K562 (cell line): ENCODE data around the gene CALML3. TPM values are rescaled to one million over a fixed set of nuclear protein-coding genes. Genes with fewer than 3 reads are reported as not detected.

ENCODE experiments used
- ATAC-seq: fragments of 200-7000 bp; cut with Tn5 transposase; 3 replicates; pipeline ENCODE4 v1.9.1; 2020; ENCODE audit warnings: moderate library complexity
- BruUV-seq: library from RNA; stranded (reverse); fragments of 400-500 nt; replicated peaks from 2 replicates; lab custom pipeline; 2021; lab: Mats Ljungman, UMichigan
- CTCF ChIA-PET: fragments of 300-600 bp; formaldehyde crosslinking; extraction: SDS; loops from one replicate; lab custom pipeline; 2021; ENCODE audit warnings: low intra/inter-chr PET ratio; lab: Yijun Ruan, JAX
- POLR2A ChIA-PET: fragments of 300-600, 350-650 bp; sonication (Branson Sonifier 250); formaldehyde crosslinking; extraction: SDS; loops from one replicate; lab custom pipeline; 2021; ENCODE audit warnings: antibody characterized with exemption, inconsistent platforms; lab: Yijun Ruan, JAX
- DNase-seq, 4 experiments: peaks; one replicate each; pipeline versions ENCODE4 v3.0.0 to v3.0.0-alpha.2; 2011 to 2018; ENCODE audit warnings: low spot score in 3 of 4, mixed read lengths in 3 of 4; ENCODE audit errors: extremely low read depth in 1 of 4
- FAIRE-seq: peaks from 2 replicates; lab custom pipeline; 2011; peaks lifted over from hg19 to GRCh38; lab: Jason Lieb, UNC
- H2AFZ ChIP-seq: 2 replicates; pipeline ENCODE4 v1.6.0; 2011; ENCODE audit warnings: low read depth, low read length, control low read depth, inconsistent platforms
- H3K27ac ChIP-seq: fragments of 200-600 bp; 3 replicates; pipeline ENCODE4 v1.8.0; 2011; ENCODE audit warnings: low read depth, mild to moderate bottlenecking, control low read depth, inconsistent platforms, low read length, moderate library complexity, mixed read lengths; ENCODE audit errors: extremely low read depth
- H3K27me3 ChIP-seq, 2 experiments: fragments of 300-600 bp in 1 of 2; 2 replicates in 1 of 2; 3 replicates in 1 of 2; pipeline versions ENCODE4 v1.6.0 to v1.8.0; 2011; ENCODE audit warnings: inconsistent platforms in 2 of 2, low read length in 2 of 2, mild to moderate bottlenecking in 1 of 2, mixed read lengths in 1 of 2, moderate library complexity in 1 of 2; ENCODE audit not compliant: control insufficient read depth in 2 of 2, insufficient read depth in 2 of 2
- H3K36me3 ChIP-seq: fragments of 300-600 bp; 3 replicates; pipeline ENCODE4 v1.8.0; 2011; ENCODE audit warnings: mild to moderate bottlenecking, low read length, inconsistent platforms; ENCODE audit not compliant: control insufficient read depth, insufficient read depth
- H3K4me1 ChIP-seq, 2 experiments: fragments of 200-600 bp in 1 of 2; replicated peaks in 1 of 2; 2 replicates in 1 of 2; 3 replicates in 1 of 2; pipeline versions ENCODE4 v1.5.1 to v1.8.0; 2011; ENCODE audit warnings: inconsistent platforms in 2 of 2, low read length in 2 of 2, mild to moderate bottlenecking in 1 of 2, mixed read lengths in 1 of 2, moderate library complexity in 1 of 2; ENCODE audit not compliant: control insufficient read depth in 2 of 2, insufficient read depth in 2 of 2
- H3K4me2 ChIP-seq: 2 replicates; pipeline ENCODE4 v1.6.1; 2011; ENCODE audit warnings: low read length, control low read depth, inconsistent platforms, mixed read lengths; ENCODE audit not compliant: insufficient read depth
- H3K4me3 ChIP-seq: fragments of 200-600 bp; sonication (generic), shearing (Covaris generic); 2 replicates; pipeline ENCODE4 v1.5.1; 2016; ENCODE audit warnings: control low read depth, inconsistent platforms
- H3K79me2 ChIP-seq: fragments of 200-600 bp; 3 replicates; pipeline ENCODE4 v1.8.0; 2011; ENCODE audit warnings: low read length, inconsistent platforms; ENCODE audit not compliant: control insufficient read depth, insufficient read depth
- H3K9ac ChIP-seq, 2 experiments: 2 replicates each; pipeline versions ENCODE4 v1.6.0 to v1.6.1; 2011; ENCODE audit warnings: low read depth in 2 of 2, low read length in 2 of 2, control low read depth in 1 of 2, inconsistent platforms in 1 of 2, mild to moderate bottlenecking in 1 of 2, mixed read lengths in 1 of 2; ENCODE audit not compliant: insufficient read depth in 1 of 2
- H3K9me1 ChIP-seq: one replicate; pipeline ENCODE4 v1.6.0; 2011; ENCODE audit warnings: inconsistent platforms, mild to moderate bottlenecking, low read length, moderate library complexity; ENCODE audit not compliant: control insufficient read depth, insufficient read depth
- H3K9me3 ChIP-seq: replicated peaks from 2 replicates; pipeline ENCODE4 v1.5.1; 2011; ENCODE audit warnings: low read depth, low read length, inconsistent platforms; ENCODE audit not compliant: control insufficient read depth, insufficient read depth
- H4K20me1 ChIP-seq: replicated peaks from 2 replicates; pipeline ENCODE4 v1.6.1; 2011; ENCODE audit warnings: low read length, inconsistent platforms, mixed read lengths; ENCODE audit not compliant: control insufficient read depth, insufficient read depth
- BCOR ChIP-seq: fragments of 450-650 bp; IDR thresholded peaks from 2 replicates; pipeline ENCODE4 v1.6.1; 2016
- BRCA1 ChIP-seq, 2 experiments: fragments of 450-650 bp in 1 of 2; sonication (generic) in 1 of 2; formaldehyde crosslinking in 1 of 2; IDR thresholded peaks; 2 replicates each; pipeline versions ENCODE4 v1.5.0 to v1.6.1; 2017 to 2020; ENCODE audit warnings: mild to moderate bottlenecking in 1 of 2, missing genetic modification reagents in 1 of 2
- ELF4 ChIP-seq: fragments of 450-650 bp; formaldehyde crosslinking; IDR thresholded peaks from 2 replicates; pipeline ENCODE4 v1.4.0; 2022; ENCODE audit warnings: missing genetic modification characterization
- HDAC1 ChIP-seq, 2 experiments: fragments of 450-650 bp; IDR thresholded peaks; 2 replicates each; pipeline ENCODE4 v1.6.1; 2016 to 2017; ENCODE audit warnings: inconsistent platforms in 1 of 2, mild to moderate bottlenecking in 1 of 2, moderate library complexity in 1 of 2
- PHF8 ChIP-seq: fragments of 200-600 bp; sonication (generic); IDR thresholded peaks from 2 replicates; pipeline ENCODE4 v1.6.1; 2012; ENCODE audit warnings: mixed run types, mild to moderate bottlenecking, inconsistent platforms, low read length, moderate library complexity, borderline replicate concordance
- WGBS: fragments of 100-300 bp; shearing (Covaris generic); methylation state at CpG from one replicate; pipeline ENCODE4 v1.1.6; 2016; ENCODE audit warnings: low coverage, mixed read lengths; ENCODE audit not compliant: insufficient coverage; ENCODE audit errors: missing lambda C conversion rate; 5-methylcytosine and 5-hydroxymethylcytosine counted together
- in situ Hi-C: fragments of 300-500 bp; cut with MboI; formaldehyde crosslinking; loops from 4 replicates; pipeline ENCODE4 v1.15.0; 2018; ENCODE audit warnings: inconsistent platforms, mixed read lengths
- intact Hi-C: fragments of 100-400 bp; cut with micrococcal nuclease; formaldehyde crosslinking; loops from 2 replicates; pipeline ENCODE4 v1.14.2; 2022
- polyA plus RNA-seq, 8 experiments: library from polyadenylated mRNA; depleted of rRNA in 4 of 8; stranded (reverse) in 5 of 8; unstranded in 3 of 8; fragments of >200 nt; fragmentation: Nextera tagmentation in 2 of 8; fragmentation: Illumina TruSeq in 1 of 8; extraction: Ambion mirVana in 2 of 8; extraction: Trizol in 1 of 8; gene quantifications; 2 replicates each; pipeline versions ENCODE4 v1.2.1 to v1.2.3, GENCODE V29; 2011 to 2014; ENCODE audit warnings: inconsistent platforms in 1 of 8, missing spikeins in 1 of 8
- total RNA-seq, 7 experiments: library from RNA; depleted of rRNA in 6 of 7; stranded (reverse); fragments of >200 nt in 6 of 7; fragmentation: Illumina TruSeq in 2 of 7; extraction: Trizol in 2 of 7; gene quantifications; 2 replicates each; pipeline versions ENCODE4 v1.2.1 to v1.2.3, GENCODE V29; 2011 to 2021; ENCODE audit warnings: low replicate concordance in 1 of 7

CALML3 gene
- total and polyA plus RNA-seq, 9 of the 15 experiments (the other 6 are each of a cell fraction or from before 2014, with no cell fraction given): not detected

GRCh38 chr10:5575482-5576153 lies 50.9 kb downstream of the CALML3 start (continued):
- TF ChIP-seq PHF8: no peak

GRCh38 chr10:5576154-5576748 lies 51.5 kb downstream of the CALML3 start:
- no peaks in the 10 kb centered on the region for H3K9me1 ChIP-seq
- 0 out of 2 replicates have a peak overlapping the region, but pooled peaks have one; percentile 24 for H2AFZ ChIP-seq
- H3K4me3 ChIP-seq: no peak overlapping the region
- H3K9ac ChIP-seq: no peak overlapping the region
- CTCF ChIA-PET: no interaction called here
- H3K4me2 ChIP-seq: no peak overlapping the region
- H3K27ac ChIP-seq: no peak overlapping the region
- H3K27me3 ChIP-seq: no peaks in the 10 kb centered on the region
- WGBS: 48% methylated on average over 2 of the region's 4 CpGs
- no TSS peak for BruUV-seq
- FAIRE-seq (peak; percentile 55), DNase-seq (no peak), ATAC-seq (peak; percentile 21; the same call in 2 of the 3 replicates)
- H4K20me1 ChIP-seq: no peaks in the 10 kb centered on the region
- no peaks in the 10 kb centered on the region for H3K79me2 ChIP-seq
- H3K4me1 ChIP-seq: peaks cover 0 to 24% of the 10 kb centered on the region in 2 experiments; a peak in 2 of 5 replicates
- in situ Hi-C loops: no loop called here
- H3K9me3 ChIP-seq: no peaks in the 10 kb centered on the region
- no peaks in the 10 kb centered on the region for H3K36me3 ChIP-seq
- TF ChIP-seq HDAC1 (IDR thresholded peaks at IDR 0.05) (peak in 1 of 2 experiments; percentile 37; a peak in 1 of 4 replicates), BCOR (peak; percentile 26; the same call in 1 of the 2 replicates), ELF4 (CRISPR knock-in tag) (0 out of 2 replicates have a peak, but pooled peaks have one; percentile 36), BRCA1 (IDR thresholded peaks at IDR 0.05) (no peak), BRCA1 (CRISPR knock-in tag; IDR thresholded peaks at IDR 0.05) (no peak)
- TF ChIP-seq, all 486 proteins: peak for 3
- POLR2A ChIA-PET: no interaction called here
- intact Hi-C loops: no loop called here

Other genes with a start within 250 kb of the CALML3 start
- not detected in 2 replicates for gene UCN3, start 160.0 kb upstream of the CALML3 start, total RNA-seq (2014; rRNA removed)
- gene UCN3, start 160.0 kb upstream of the CALML3 start, total RNA-seq (2014; rRNA removed; fragmentation: Illumina TruSeq; extraction: Trizol): not detected in 2 replicates
- gene UCN3, start 160.0 kb upstream of the CALML3 start, total RNA-seq (2015; rRNA removed; fragmentation: Illumina TruSeq; extraction: Trizol): not detected in 2 replicates
- gene UCN3, start 160.0 kb upstream of the CALML3 start, total RNA-seq (2021): not detected in 2 replicates
- not detected in 2 replicates for gene UCN3, start 160.0 kb upstream of the CALML3 start, polyA plus RNA-seq (2011; rRNA removed)
- gene UCN3, start 160.0 kb upstream of the CALML3 start, polyA plus RNA-seq (2014; fragmentation: Illumina TruSeq; extraction: Trizol): not detected in 2 replicates
- not detected for gene UCN3, start 160.0 kb upstream of the CALML3 start, polyA plus RNA-seq (2014; fragmentation: Nextera tagmentation; extraction: Ambion mirVana)
- gene UCN3, start 160.0 kb upstream of the CALML3 start, polyA plus RNA-seq (2014; rRNA removed): not detected in 2 replicates
- 6.6 and 7.8 TPM in 2 replicates for gene TUBAL3, start 120.1 kb upstream of the CALML3 start, total RNA-seq (2014; rRNA removed)
- 6.9 and 7.8 TPM in 2 replicates for gene TUBAL3, start 120.1 kb upstream of the CALML3 start, total RNA-seq (2014; rRNA removed; fragmentation: Illumina TruSeq; extraction: Trizol)
- 6.3 and 7.5 TPM in 2 replicates for gene TUBAL3, start 120.1 kb upstream of the CALML3 start, total RNA-seq (2015; rRNA removed; fragmentation: Illumina TruSeq; extraction: Trizol)
- gene TUBAL3, start 120.1 kb upstream of the CALML3 start, total RNA-seq (2021): 6.3 and 6.8 TPM in 2 replicates
- gene TUBAL3, start 120.1 kb upstream of the CALML3 start, polyA plus RNA-seq (2011; rRNA removed): 4.7 and 10.1 TPM in 2 replicates
- gene TUBAL3, start 120.1 kb upstream of the CALML3 start, polyA plus RNA-seq (2014; fragmentation: Illumina TruSeq; extraction: Trizol): 8.5 and 9.8 TPM in 2 replicates
- gene TUBAL3, start 120.1 kb upstream of the CALML3 start, polyA plus RNA-seq (2014; fragmentation: Nextera tagmentation; extraction: Ambion mirVana): 10 to 100 TPM in 1 of 2 experiments, 1 to 10 TPM in 1; 8.3 to 10.1 TPM
- gene TUBAL3, start 120.1 kb upstream of the CALML3 start, polyA plus RNA-seq (2014; rRNA removed): 5.5 TPM in 2 replicates
- 115 TPM in 2 replicates for gene NET1, start 112.4 kb upstream of the CALML3 start, total RNA-seq (2014; rRNA removed)
- 106 and 114 TPM in 2 replicates for gene NET1, start 112.4 kb upstream of the CALML3 start, total RNA-seq (2014; rRNA removed; fragmentation: Illumina TruSeq; extraction: Trizol)
- gene NET1, start 112.4 kb upstream of the CALML3 start, total RNA-seq (2015; rRNA removed; fragmentation: Illumina TruSeq; extraction: Trizol): 98.1 and 105 TPM in 2 replicates
- 152 and 158 TPM in 2 replicates for gene NET1, start 112.4 kb upstream of the CALML3 start, total RNA-seq (2021)
- gene NET1, start 112.4 kb upstream of the CALML3 start, polyA plus RNA-seq (2011; rRNA removed): 258 and 270 TPM in 2 replicates
- gene NET1, start 112.4 kb upstream of the CALML3 start, polyA plus RNA-seq (2014; fragmentation: Illumina TruSeq; extraction: Trizol): 113 and 136 TPM in 2 replicates
- 10 to 100 TPM; 47.4 to 53.0 TPM for gene NET1, start 112.4 kb upstream of the CALML3 start, polyA plus RNA-seq (2014; fragmentation: Nextera tagmentation; extraction: Ambion mirVana)
- 98.9 and 105 TPM in 2 replicates for gene NET1, start 112.4 kb upstream of the CALML3 start, polyA plus RNA-seq (2014; rRNA removed)
- not detected in 2 replicates for gene CALML5, start 25.4 kb upstream of the CALML3 start, total RNA-seq (2014; rRNA removed)
- not detected in 2 replicates for gene CALML5, start 25.4 kb upstream of the CALML3 start, total RNA-seq (2014; rRNA removed; fragmentation: Illumina TruSeq; extraction: Trizol)
- gene CALML5, start 25.4 kb upstream of the CALML3 start, total RNA-seq (2015; rRNA removed; fragmentation: Illumina TruSeq; extraction: Trizol): not detected in 2 replicates
- gene CALML5, start 25.4 kb upstream of the CALML3 start, total RNA-seq (2021): not detected in 2 replicates
- not detected in 2 replicates for gene CALML5, start 25.4 kb upstream of the CALML3 start, polyA plus RNA-seq (2011; rRNA removed)
- gene CALML5, start 25.4 kb upstream of the CALML3 start, polyA plus RNA-seq (2014; fragmentation: Illumina TruSeq; extraction: Trizol): not detected in 2 replicates
- gene CALML5, start 25.4 kb upstream of the CALML3 start, polyA plus RNA-seq (2014; fragmentation: Nextera tagmentation; extraction: Ambion mirVana): not detected
- not detected in 2 replicates for gene CALML5, start 25.4 kb upstream of the CALML3 start, polyA plus RNA-seq (2014; rRNA removed)
- gene ASB13, start 141.6 kb downstream of the CALML3 start, total RNA-seq (2014; rRNA removed): 18.2 and 21.8 TPM in 2 replicates
- gene ASB13, start 141.6 kb downstream of the CALML3 start, total RNA-seq (2014; rRNA removed; fragmentation: Illumina TruSeq; extraction: Trizol): 12.4 and 14.2 TPM in 2 replicates
- gene ASB13, start 141.6 kb downstream of the CALML3 start, total RNA-seq (2015; rRNA removed; fragmentation: Illumina TruSeq; extraction: Trizol): 15.5 and 16.9 TPM in 2 replicates
- gene ASB13, start 141.6 kb downstream of the CALML3 start, total RNA-seq (2021): 28.8 and 33.2 TPM in 2 replicates
- gene ASB13, start 141.6 kb downstream of the CALML3 start, polyA plus RNA-seq (2011; rRNA removed): 17.4 and 18.1 TPM in 2 replicates
- gene ASB13, start 141.6 kb downstream of the CALML3 start, polyA plus RNA-seq (2014; fragmentation: Illumina TruSeq; extraction: Trizol): 15.5 and 16.9 TPM in 2 replicates
- 1 to 10 TPM; 5.2 to 6.9 TPM for gene ASB13, start 141.6 kb downstream of the CALML3 start, polyA plus RNA-seq (2014; fragmentation: Nextera tagmentation; extraction: Ambion mirVana)
- gene ASB13, start 141.6 kb downstream of the CALML3 start, polyA plus RNA-seq (2014; rRNA removed): 14.5 and 18.7 TPM in 2 replicates
- gene TASOR2, start 159.9 kb downstream of the CALML3 start, total RNA-seq (2014; rRNA removed): 63.2 and 65.0 TPM in 2 replicates
- gene TASOR2, start 159.9 kb downstream of the CALML3 start, total RNA-seq (2014; rRNA removed; fragmentation: Illumina TruSeq; extraction: Trizol): 68.0 and 76.3 TPM in 2 replicates
- 67.3 and 75.3 TPM in 2 replicates for gene TASOR2, start 159.9 kb downstream of the CALML3 start, total RNA-seq (2015; rRNA removed; fragmentation: Illumina TruSeq; extraction: Trizol)
- 60.9 and 66.2 TPM in 2 replicates for gene TASOR2, start 159.9 kb downstream of the CALML3 start, total RNA-seq (2021)
- gene TASOR2, start 159.9 kb downstream of the CALML3 start, polyA plus RNA-seq (2011; rRNA removed): 38.1 and 48.4 TPM in 2 replicates
- gene TASOR2, start 159.9 kb downstream of the CALML3 start, polyA plus RNA-seq (2014; fragmentation: Illumina TruSeq; extraction: Trizol): 49.2 and 52.3 TPM in 2 replicates
- gene TASOR2, start 159.9 kb downstream of the CALML3 start, polyA plus RNA-seq (2014; fragmentation: Nextera tagmentation; extraction: Ambion mirVana): 10 to 100 TPM; 12.7 to 14.1 TPM
- gene TASOR2, start 159.9 kb downstream of the CALML3 start, polyA plus RNA-seq (2014; rRNA removed): 35.7 and 37.3 TPM in 2 replicates